HG03064 (cell line): ENCODE data around the gene ADAMTS17.

ENCODE experiments used
- ATAC-seq: cut with Tn5 transposase; IDR thresholded peaks from one replicate; pipeline ENCODE4 v1.9.1; 2021; ENCODE audit warnings: low read depth; ENCODE audit not compliant: unreplicated experiment

The ADAMTS17 gene

DNA sequence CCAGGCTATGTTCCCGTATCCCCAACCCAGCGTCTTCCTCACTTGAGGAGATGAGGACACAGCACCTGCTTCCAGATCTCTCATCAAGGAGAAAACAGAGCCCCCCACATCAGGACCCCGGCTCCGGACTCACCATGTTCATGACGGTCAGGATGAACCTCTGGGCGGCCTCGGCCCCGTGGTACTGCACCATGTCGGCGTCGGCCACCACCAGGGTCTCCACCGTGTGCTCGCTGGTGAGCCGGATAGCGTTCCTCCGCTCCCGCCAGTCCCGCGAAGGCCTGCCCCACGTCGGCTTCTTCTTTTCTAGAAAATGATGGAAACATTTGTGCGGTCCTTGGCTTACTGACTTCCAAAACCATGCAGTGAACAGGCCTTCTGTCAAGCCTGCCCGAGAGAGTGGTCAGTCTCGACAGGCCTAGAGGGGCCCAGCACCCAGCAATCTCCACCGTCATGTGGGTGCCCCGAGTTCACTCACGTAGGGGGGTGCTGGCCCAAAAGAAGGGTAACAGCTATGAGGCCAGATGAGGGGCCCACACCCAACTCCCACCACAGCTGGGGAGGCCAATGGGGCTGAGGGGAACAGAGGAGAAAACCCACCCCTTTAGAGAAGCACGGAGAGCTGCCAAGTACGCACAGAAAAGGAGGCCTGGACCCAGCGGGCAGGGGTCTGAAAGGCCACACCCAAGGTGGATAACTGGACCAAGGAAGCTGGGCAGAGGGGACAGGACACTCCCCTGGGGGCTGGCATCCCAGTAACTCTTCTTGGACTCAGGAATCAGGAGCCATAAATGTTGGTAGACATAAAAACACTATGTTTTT is 60.5 kb downstream of the ADAMTS17 start:
- ATAC-seq: no peak

DNA sequence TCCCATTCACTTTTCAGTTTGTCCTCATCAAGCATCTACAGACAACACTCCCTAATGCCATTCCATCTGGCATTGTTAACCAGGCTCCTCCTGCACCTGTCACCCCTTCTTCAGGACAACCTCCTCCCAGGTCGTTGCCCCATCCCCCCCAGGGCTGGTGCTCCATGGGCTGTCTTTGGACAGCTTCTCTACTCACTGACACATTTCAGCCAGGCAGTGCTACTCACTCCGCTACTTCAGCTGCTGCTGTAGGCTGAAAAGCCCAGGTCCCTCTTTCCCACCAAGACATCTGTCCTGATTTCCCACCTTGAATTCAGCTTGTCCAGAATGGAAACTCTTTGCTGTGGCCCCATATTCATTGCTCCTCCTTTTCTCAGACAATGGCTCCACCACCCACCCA is 61.9 kb downstream of the ADAMTS17 start:
- no peak for ATAC-seq

DNA sequence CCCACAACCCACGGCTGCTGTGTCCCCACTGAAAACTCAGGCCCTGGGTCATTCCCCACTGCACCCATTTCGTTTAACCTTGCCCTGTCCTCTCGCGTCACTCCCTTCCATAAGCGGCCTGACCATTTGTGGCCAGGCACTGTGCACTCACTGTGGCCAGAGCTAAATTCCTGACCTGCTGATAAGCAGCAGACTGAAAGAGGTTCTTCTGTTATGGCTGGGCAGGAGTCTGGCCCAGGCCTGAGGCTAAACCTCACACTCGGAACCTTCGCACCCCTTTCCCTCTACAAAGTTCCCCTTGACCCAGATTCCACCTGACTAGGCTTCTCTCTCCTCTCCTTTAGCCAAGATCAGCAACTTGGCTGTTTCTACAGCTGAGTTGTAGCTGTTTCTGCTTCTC is 62.3 kb downstream of the ADAMTS17 start:
- ATAC-seq: no peak

DNA sequence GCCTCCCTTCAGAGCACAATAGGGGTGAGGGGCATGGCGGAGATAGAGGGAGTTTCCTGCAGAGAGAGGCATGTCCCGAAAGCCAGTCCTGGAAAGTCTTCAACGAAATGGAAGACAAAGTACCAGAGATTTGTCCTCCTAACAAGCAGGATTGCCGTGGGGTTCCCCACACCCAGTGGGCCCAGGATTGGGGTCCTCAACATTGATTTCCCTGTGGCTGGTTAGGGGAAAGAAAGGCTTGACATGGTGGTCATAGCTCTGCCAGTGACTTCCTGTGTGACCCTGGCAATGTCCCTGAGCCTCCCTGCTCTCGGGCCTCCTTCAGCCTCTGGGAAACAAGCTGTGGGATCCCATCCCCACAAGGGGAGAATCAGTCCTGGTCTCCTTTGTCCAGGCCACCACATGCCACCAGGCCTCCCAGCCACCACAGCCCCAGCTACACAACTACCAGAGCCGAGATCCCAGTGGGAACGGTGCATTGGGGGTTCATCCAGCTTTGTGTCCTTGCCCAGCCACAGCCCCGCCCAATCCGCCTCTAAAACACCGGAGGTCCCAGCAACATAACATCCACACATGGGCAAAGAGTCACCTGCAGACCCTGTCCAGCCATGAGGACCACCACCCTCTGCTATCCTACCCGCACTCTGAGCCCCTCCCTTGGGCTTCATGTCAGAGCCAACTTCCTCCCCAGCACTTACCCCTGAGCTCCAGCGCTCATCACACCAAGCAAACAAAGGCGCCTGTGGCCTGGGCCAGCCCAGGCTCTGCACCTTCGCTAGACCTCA is 63.0 kb downstream of the ADAMTS17 start:
- no peak for ATAC-seq

DNA sequence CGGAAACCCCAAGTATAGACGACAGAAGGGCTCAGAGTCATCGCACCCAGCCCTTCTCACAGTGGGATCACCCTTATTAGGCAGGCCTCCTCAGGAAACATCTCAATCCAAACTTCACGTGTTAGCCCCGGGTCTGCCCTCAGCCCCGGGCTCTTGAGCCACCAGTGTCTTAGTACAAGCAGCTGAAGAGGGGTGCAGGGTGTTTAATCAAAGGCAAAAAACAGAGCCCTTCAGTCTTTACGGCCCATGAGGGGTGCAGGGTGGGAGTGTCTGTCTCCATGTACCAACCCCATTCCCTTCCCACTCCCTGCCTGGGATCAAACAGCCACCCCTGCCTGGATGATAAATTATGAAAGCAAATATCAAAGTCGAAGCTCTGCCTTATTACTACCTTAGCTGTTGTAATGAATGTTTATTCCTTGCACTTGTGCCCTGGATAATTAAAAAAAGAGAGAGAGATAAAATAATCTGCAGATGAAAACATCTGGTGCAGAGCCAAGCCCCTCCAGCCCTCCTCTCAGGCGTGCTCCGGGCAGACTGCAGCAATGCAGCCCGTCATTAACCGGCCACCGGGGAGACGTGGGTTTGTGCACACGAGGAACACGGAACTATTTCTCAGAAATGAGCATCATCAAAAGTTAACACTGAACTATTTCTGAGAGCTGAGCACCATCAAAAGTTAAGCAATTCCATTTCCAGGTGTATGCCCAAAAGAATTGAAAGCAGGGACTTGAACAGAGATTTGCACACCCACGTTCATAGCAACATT is 64.5 kb downstream of the ADAMTS17 start:
- no peak for ATAC-seq

DNA sequence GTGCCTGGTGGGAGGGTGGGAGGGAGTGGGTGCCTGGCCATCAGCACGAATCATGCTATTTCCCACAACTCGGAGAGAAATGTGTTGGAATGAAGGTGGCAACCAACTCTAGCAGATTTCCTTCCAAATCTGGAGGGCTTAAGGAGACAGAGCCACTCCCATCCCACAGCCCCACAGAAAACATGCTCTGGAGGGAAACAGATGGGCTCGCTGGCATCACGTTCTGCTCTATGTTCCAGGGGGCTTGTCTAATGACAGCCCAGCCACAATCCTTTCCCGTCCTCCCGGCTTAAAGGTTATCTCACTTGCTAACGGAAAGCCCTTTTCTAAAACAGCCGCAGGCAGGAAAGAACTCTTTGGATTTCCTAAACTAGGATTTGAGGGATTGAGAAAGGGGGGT is 65.3 kb downstream of the ADAMTS17 start:
- no peak for ATAC-seq

DNA sequence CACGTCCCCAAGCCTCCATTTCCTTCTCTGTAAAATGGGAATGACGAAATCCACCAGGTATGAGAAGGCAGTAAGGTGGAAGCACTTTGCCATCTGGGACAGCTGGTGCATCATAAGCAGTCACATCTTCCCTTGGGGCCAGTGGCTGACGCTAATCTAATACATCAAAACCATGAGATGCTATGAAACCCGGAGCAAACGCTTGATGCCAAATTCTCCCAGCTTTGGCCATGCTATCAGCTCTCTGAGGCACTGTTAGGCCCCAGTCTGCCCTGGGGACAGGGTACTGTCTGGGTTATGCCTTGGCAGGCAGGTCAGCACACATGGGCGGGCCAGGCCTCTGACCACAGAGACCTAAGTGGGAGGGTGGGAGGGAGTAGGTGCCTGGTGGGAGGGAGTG is 66.1 kb downstream of the ADAMTS17 start:
- ATAC-seq: no peak

DNA sequence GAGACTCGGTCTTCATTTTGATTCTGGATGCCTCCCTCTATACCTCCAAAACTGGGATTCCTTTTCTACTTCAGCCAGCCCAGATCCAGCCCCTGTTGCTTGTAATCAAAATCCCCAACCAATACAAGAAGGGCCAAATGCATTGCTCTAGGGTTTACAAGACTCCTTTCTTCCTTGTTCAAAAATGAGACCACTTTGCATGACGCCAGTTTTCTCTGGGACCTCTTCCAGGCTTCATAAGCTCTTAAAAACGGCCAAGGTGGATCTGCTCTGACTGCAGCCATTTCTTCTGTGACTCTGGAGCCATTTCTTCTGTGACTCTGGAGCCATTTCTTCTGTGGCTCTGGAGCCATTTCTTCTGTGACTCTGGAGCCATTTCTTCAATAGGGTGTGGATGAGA is 71.9 kb downstream of the ADAMTS17 start:
- ATAC-seq: no peak

DNA sequence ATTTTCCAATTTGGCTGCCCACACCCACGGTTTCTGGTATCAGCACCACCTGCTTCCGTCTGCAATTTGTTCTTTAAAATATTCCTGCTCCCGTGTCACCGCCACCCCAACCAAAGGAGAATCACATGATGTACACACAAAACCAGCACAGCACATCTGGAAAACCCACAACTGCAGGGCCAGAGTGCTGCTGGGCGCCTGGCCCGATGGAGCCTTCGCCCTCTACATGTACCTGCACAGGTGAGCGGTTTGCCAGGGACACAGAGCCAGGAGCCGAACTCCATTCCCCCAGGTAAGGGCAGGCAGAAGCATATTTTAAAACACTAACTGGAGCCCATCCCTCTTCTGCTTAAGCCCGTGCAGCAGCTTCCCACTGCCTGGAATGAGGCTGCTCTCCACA is 75.6 kb downstream of the ADAMTS17 start:
- no peak for ATAC-seq

DNA sequence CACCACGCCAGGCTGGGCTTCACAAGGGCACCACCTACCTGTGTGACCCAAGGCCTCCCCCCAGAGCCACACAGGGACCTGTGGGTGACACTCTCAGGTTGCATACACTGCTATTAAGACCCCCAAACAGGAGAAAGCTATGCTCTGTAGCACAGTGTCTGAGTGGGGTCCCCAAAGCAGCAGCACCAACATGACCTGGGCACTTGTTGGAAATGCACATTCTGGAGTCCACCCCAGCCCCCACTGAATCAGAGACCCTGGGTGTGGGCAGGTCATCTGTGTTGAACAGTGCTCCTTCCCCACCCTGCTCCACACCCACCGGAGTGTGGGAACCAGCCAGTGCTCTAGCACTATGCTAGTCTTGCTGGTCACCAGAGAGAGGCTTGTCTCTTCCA is 76.1 kb downstream of the ADAMTS17 start:
- ATAC-seq: no peak

DNA sequence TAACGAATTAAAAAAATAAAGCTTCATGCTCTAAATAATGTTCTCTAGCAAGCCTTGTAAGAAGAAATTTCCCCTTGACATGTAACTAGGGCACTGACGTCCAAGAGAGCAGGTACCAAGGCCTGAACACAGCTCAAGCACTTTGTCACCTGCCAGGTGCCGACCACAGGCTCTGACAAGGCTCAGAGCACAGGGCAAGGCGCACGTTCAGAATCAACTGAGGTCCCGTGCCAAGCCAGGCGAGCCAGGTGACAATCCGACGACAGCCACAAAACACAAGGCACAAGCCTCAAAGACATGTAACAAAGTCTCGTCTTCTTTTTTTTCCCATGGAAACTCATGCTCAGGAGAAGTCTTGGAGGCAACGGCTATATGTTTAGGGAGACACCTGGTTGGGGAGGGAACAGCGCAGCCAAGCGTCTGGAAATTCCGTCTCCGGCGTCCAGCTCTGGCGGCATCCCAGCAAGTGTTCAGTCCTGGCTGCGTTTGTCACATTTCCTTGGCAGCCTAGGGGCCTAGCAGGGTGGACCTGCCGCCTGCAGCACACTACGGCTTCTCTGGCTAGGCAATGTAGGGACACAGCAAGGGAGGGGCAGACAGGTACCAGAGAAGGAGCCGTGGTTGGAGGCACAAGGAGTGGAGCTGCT is 76.7 kb downstream of the ADAMTS17 start:
- ATAC-seq: no peak

DNA sequence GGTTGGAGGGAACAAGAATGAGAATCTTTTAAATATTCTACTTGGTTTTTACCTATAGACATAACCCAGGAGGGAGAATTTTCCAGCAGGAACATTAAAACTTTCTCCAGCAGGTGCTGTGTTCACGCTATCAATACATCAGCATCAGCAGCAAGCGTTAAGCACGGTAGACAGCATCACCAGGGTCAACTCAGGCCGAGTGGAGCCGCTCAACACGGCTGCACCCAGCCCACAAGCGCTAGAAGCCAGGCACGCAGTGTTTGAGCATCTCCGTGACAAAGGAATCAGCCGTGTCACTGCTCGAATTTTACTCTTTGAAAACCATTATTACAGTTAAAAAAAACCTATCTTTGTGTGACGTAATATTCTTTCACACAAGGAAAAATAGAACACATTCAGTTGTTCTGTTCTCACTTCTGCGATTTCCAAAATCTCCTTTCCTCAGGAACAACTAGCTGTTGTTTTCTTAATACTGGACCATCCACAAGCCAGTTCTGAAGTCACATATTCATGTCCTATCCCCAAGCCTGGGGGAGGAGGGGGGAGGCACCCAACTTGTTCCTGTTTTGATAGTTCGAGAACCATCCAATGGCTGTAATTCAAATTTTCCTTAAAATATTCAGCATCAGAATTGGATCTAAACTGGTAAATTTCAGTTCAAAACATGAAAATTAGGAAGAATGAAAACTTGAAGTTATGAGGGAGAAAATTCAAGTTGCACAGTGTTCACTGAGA is 77.9 kb downstream of the ADAMTS17 start:
- ATAC-seq: no peak

DNA sequence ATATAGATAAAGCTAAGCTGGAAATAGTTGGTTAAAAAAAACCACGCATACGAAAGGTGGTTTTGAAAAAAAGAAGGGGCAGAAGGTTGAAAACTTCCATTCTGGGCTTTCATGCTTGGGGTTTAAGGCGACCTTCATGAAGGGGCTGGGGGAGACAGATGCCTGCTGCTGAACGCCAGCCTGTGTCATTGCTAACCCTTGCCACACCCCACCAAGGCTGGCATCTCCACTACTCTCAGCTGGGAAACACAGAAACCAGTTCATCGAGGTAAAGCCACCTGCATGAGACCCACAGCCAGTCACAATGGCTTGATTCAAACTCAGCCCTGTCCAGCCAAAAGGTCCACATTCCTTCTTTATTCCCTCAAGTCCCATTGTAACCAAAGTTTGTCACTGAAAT is 78.7 kb downstream of the ADAMTS17 start:
- no peak for ATAC-seq

DNA sequence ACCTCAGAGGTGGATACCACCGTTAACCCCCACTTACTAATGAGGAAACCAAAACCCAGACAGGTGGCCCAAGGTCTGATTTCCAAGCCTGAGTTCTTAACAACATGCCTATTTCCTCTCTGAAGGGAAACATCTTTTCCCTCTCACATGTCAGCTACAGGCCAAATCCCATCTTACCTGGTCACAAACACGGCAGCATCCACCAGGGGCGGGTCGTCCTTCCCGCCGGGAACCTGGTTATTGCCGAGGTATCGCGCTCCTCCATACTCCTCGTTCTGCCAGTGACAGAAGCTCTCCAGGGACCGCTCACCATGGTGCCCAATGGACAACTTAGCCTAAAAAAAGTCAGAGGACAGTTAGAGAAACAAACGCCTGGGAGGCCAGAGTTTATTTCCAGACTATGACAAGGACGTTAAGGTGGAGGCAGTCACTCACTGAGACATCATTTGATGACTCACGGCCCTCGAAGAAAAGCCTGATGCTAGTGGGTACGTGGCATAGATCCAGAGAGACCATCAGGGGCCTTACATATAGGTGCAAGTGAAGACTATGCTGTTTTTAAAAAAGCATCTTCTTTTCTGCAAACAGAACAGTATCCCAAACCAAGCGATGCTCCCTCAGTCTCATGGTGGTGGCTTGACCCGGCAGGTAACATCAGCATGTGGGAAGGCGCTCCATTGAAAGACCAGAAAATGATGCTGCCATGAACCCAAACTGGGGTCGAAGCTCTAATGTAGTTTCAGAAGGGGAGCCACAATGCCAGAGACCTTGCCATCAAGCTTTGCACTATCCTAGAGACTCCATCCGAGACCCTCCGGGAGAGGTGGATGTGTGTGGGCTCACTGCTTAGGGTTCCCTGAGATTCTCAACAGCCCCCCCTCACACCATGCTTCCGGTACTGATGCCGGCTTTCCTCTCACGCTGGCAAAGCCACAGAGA is 80.2 kb downstream of the ADAMTS17 start:
- ATAC-seq: no peak

DNA sequence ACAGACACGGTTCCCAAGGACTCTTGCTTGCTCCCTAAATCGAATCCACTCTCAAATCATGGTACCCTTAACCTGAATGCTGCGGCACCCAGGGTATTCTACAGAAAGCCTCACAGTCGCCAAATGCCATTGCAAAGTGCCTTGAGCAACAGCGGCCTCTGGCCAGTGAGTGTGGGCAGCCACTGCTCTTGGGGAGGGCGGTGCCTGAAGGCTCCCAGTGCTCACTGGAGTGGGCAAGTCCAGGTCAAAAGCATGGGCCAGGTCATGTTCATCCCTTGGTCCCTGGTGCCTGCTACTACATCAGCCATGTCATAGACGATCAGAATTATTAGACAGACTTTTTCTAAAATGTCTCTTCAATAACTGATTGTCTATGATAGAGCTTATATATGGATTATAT is 82.5 kb downstream of the ADAMTS17 start:
- ATAC-seq: no peak

DNA sequence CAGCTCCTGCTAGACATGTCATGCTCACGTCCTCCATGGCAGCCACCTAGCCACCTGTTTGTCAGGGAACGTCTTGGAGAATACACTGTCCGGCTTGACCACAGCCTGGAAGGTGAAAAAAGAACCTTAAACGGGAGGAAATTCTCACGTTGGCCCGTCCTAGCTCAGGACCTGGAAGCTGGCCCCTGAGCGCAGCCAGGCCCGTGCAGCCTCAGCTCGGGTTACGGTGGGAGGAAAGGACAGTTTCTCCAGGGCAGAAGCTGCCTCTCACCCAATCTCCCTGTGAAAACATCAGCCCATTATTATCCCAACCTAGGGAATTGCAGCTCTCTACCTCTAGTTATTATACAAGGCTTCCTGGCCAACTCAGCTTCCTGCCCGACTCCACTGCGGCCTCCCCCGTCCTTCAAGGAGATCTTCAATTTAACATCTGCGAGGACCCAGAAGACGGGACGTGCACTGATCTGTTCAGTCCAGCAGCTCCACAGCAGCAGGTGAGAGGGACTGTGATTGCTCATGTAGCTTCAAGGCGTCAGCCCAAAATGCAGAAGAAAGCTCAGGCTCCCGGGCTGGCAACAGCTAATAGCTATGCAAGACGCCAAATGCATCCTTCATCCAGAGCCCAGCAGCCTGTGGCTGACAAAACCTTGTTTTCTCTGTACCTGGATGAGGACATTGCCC is 84.7 kb downstream of the ADAMTS17 start:
- ATAC-seq: no peak

DNA sequence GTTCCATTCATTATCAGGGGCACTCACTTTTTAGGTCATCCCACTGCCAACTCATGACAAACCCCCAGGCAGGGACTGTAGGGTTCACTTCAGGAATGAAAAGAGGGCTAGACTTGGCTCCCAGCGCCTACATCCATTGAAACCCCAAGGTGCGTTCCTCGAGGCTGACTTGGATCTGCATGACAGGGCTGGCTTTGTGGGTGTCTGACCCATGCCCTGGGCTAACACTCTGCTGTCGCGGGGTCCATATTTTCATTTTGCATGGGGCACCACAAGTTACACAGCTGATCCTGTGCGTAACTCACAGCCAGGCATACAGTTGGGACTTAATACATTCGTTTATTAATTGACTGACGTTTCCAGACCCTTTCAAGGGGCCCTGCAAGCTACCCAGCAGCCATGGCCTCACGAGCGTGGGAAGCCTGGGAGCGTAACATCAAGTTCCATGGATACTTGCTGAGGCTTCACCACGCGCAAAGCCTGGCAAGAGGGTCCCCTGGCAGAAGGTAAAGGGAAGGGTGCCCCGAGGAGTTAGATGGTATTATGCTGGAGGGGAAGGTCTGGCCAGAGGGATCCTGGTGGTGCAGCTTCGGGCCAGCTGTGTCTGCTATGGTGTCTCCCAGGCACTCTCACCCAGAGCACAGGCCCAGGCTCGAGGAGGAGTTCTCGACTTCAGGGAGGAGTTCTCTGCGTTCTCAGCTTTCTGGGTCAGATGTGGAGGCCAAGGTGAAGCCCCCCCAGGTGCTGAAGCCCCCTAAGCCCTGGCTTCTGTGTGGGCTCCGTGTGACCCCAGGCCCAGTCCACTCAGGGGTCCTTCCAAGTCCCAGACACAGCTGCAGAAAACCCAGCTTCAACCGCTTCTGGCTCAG is 85.4 kb downstream of the ADAMTS17 start:
- no peak for ATAC-seq

DNA sequence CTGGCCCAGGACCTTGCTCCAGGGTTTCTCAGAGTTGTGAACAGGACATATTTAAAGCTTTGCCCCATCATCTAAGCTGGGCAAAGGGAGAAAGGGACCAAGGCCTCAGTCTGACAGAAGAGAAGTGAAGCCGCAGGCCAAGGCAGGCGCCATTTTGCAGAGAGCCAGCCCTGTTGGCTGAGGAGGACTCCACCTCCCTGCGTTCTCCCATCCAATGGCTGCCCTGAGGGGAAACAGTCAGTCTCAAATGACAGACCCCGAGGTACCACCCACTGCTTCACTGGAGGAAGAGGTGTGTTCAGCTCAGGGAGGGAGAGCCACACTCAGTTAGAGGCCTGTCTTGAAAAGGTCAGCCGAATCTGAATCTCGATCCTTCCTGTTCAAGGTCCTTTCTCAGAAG is 86.1 kb downstream of the ADAMTS17 start:
- no peak for ATAC-seq
